ENCODE measurements around the gene ITPKC.

- TF ChIP-seq GATAD2B (IDR thresholded peaks at IDR 0.05; ENCODE audit: borderline replicate concordance) (no peak), KAT2B (IDR thresholded peaks at IDR 0.05; ENCODE audit: low read depth, low read length) (no peak), TEAD1 (CRISPR knock-in tag; IDR thresholded peaks at IDR 0.05) (no peak), ZFP30 (CRISPR knock-in tag; IDR thresholded peaks at IDR 0.05; ENCODE audit: borderline replicate concordance) (no peak), HDAC2 (IDR thresholded peaks at IDR 0.05) (no peak), NBN (IDR thresholded peaks at IDR 0.05; ENCODE audit: low read depth) (no peak)
Measured at GRCh38 chr19:40690050-40690692, 26.7 kb upstream of the ITPKC start, which contains the start of gene NUMBL.
